Activated naive CD8-positive, alpha-beta T cell treated with anti-CD3 and anti-CD28 coated beads, Interleukin-2, amount 50 U/mL, for 16 hours (primary cell): Measurements from ENCODE around the gene RPL28.

Experiments
- DNase-seq: peaks from one replicate; pipeline ENCODE4 v3.0.0-alpha.2; 2020; ENCODE audit warnings: low read depth, low spot score

RPL28 gene

DNA sequence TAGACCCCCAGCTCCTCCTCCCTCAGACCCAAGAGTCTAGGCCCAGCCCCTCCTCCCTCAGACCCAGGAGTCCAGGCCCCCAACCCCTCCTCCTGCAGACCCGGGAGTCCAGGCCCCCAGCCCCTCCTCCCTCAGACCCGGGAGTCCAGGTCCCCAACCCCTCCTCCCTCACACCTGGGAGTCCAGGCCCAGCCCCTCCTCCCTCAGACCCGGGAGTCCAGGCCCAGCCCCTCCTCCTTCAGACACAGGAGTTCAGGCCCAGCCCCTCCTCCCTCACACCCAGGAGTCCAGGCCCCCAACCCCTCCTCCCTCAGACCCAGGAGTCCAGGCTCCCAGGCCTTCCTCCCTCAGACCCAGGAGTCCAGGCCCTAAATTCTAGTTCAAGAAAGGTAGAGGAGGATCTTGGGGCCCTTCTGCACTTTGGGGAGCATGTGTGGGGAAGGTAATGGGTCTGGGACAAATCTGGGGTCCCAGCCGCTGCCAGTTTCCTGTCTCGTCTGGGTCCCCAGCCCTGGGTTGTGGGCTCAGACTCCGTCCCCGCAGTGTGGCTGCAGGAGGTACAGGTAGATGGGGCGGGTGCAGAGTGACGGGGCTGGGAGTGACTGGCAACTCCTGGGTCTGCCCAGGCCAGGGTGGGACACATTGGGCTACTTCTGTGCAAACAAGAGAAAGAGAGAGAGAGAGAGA lies 12.3 kb upstream of the RPL28 start:
- DNase-seq = no peak

DNA sequence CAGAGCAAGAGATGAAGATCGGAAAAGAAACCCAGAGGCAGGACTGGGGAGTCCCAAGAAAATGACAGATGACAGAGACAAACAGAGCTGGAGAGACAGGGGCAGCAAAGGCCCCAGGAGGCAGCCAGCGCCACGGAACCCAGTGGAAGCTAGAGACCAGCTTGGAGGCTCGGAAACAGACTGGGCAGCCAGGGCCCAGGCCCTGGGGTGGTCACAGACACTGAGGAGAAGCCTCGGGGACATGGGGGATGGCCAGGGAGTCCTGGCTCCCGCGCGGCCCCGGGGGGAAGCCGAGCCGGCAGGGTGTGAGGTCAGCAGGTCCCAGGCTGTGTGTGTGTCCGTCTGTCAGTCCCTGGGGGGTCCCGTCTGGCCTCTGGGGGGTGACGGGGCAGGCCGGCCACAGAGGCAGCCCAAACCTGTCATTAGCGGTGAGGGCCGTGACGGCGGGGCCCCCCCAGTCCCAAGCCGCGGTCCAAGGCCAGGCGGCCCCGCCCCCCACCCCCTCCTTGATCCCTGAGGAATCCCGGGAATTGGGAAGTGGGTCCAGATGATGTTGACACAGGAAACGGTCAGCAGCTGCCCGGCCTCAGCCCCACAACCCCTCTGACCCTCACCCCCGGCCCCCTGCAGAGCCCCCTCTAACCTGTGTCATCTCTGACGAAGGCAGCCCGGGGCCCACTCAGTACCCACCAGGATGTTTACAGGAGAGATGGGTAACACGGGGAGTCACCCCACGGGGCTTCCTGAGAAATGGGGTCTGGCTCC lies 11.6 kb upstream of the RPL28 start:
- DNase-seq = no peak

DNA sequence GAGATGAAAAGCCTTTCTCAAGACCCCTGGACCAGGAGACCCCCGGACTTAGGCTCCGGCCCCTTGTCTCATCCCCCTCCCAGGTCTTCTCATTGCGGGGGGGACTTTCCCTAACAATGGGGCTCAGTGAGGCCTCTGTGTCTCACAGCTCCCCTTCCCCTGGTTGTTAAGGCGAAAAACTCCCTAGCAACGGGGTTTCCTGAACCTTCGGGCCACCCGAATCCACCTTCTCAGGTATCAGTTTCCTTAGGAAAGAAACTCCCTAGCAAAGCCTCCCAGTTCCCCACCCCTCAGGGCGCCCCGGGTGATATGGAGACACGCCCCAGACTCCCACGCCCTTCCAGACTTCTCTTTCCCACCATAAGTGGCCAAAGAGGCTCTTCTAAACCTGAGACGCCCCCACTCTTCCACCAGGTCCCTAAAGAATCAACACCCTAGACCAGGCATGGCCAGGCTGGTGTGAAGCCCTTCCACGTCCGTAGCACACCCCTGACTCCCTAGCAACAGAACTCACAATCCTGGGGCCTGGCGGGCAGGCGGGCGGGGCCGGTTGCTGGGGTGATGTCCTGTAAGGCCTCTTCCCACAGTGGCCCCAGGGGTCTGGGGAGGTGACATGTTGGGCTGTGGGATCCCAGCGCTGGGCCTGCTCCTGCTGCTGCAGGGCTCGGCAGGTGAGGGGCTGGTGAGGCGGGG lies 9.3 kb upstream of the RPL28 start, which contains the start of gene TMEM190:
TMEM190 (plus strand) TSS at position 586 of the 693 bp plus-strand sequence; CDS start at position 614, 28 bp downstream.
- DNase-seq = no peak

DNA sequence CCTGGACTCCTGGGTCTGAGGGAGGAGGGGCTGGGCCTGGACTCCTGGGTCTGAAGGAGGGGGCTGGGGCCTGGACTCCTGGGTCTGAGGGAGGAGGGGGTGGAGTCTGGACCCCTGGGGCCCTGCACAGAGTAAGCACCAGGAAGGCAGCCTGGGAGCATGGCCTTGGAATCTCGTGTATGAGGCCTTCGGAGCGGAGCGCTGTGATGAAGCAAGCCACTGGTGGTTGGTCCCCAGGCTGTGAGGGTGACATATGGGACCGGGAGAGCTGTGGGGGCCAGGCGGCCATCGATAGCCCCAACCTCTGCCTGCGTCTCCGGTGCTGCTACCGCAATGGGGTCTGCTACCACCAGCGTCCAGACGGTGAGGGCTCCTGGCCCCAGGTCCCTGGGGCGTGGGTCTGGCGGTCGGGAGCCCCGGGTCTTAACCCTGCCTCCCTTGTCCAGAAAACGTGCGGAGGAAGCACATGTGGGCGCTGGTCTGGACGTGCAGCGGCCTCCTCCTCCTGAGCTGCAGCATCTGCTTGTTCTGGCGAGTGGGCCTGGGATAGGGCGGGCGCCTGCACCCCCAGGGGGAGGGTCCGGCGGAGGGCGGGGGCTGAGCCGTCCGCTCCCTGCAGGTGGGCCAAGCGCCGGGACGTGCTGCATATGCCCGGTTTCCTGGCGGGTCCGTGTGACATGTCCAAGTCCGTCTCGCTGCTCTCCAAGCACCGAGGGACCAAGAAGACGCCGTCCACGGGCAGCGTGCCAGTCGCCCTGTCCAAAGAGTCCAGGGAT lies 8.2 kb upstream of the RPL28 start:
- no peak for DNase-seq

DNA sequence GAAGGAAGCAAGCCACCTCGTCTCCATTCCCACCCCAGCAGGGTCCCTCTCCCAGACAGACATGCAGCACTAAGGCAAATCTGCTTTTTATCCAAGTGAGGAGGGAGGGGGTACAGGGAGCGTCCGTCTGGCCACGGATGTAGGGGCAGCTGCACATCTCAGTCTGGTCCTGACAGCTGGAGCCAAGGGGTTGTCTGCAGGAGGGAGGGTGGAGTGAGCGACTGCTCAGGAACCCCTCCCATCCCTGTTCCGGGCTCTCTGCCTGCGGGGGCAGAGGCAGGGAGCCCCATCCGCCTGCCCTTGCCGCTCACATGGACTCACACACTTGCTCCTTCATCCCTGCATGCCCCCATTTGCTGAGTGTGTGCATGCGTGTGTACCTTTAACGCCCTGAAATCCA lies 6.6 kb upstream of the RPL28 start:
- no peak for DNase-seq

DNA sequence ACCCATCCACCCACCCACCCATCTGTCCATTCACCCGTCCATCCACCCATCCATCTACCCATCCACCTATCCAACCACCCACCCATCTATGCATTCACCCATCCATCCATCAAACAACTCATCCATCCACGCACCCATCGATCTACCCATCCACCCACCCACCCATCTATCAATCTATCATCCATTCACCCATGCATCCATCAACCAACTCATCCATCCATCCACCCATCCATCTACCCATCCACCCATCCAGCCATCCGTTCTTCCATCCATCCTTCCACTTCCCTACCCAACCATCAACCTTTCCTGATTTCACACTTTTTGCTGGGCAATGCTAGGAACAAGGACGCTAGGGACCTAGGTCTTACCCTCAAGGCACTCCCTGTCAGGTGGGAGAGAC lies 3.7 kb upstream of the RPL28 start:
- DNase-seq = no peak

DNA sequence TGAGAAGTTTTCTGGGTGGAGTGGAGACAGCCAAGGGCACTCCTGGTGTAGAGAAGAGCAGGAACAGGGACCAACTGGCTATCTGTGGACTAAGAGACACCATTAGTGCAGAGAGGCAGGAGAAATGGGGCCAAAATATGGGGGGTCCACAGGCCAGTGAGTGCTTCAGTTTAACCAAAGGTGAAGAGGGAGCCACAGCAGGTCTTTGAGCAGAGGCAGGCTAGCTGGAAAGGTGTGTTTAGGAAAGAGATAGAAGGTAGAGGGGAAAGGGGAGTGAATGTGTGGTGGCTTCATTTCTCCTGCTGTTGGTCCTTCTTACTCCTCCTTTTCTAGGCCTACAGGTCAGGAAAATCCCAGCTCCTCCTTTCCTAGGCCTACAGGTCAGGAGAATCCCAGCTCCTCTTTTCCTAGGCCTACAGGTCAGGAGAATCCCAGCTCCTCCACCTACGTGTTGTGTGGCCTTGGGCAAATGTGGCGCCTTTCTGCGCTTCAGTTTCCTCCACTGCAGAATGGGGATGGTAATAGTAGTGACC lies 3.1 kb upstream of the RPL28 start:
- DNase-seq = no peak

DNA sequence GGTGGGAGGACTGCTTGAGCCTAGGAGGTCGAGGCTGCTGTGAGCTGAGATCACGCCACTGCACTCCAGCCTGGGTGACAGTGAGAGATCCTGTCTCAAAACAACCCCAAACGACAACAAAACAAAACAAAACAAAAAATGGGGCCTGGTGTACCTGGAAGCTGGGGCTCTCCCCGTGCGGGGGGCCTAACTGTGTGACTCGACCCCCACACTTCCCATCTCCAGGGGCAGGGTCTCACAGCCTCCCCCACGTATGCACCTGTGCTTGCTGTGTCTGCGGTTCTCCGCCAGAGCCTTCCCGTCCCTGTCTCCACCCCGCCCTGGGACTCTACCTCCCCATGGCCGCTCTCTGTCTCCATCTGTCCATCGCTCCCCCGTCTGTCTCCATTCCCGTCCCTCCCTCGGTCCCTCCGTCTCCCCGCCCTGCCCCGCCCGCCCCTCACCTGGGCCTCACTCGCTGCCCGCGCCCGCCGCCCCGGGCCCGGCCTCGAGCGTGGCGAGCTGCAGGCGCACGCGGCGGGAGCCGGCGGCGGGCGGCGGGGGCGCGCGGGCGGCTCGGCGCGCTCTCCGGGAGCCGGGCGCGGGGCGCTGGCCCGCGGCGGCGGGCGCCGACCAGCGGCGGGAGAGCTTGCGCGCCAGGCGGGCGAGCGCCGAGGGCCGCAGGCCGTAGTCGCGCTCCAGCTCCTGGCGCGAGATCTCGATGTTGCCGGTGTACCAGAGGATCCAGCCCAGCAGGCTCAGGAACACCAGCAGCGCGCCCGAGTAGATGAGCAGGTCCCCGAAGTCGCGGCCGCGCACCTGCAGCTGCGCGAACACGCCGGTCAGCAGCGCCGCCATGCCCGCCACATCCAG lies 2.2 kb upstream of the RPL28 start:
- DNase-seq = no peak

DNA sequence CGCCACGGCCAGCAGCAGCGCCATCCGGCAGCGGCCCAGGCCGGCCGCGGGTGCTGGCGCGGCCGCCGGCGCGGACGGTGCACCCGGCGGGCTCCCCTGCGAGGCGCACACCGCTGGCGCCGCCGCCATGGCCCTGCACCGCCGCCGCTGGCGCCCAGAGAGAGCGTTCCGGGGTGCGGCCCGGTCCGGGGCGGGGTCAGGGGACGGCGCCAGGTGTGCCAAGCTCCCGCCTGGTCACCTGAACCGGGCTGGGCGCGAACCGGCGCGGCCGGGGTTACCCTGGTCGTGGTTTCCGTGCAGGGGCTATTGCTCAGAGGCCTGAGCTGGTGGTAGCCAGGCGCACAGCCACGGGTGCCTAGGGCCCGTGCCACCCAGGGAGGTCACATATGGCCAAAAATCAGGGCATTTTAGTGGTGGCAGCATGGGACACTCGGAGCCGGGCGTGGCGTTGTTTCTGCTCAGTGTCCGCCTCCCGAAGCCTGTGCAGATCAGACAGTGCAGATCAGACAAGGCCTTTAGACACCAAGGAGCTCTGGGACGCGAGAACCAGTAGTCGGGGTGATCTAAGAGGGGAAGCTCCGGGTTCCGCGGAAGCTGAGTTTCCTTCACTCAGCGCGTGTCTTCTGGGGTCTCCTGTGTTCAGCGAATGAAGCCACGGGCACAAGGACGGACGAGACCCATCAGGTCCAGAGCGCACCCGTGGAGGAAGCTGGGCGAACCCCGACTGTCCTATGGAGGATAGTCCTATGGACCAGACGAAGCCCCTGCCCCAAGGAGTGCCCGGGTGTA lies 1.4 kb upstream of the RPL28 start, which contains the start of gene TMEM238:
TMEM238 (minus strand) TSS at position 162 of the 789 bp plus-strand sequence; CDS start at position 129, 33 bp downstream.
- no peak for DNase-seq

DNA sequence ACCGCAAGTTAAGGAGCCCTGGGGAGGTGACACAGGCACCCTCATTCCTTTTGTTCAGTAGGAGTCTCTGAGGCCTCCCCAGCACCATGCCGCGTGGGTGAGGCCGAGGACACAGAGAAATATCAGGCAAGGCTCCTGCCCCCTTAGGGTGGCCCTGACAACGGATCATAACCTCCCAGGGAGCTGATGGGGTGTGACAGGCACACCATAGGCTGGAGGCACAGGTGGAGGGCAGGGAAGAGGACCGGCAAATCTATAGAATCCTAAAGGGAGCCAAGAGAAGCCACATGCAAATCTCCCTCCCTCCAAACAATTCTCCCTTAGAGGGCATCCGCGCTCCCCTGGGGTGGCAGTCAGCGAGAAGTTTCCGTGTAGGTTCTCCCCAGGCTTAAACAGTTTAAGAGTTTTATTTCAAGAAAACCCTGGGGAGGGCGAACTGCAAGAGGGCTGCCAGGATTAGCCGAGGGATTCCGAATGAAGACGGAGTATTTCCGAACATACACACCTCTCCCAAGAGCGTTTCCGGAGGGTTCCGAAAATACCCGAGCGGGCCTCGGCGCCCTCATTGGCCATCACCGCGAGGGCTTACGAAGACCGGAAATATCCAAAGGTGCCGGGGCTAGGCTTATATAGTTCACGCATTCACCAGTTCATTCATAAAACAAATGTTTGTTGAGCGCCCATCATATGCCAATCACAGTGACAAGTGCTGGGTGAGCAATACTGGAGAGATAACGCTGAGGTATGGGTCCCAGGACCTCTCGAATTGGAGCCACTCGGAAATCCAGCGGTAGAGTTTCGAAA lies 610 bp upstream of the RPL28 start:
- peak; percentile 89 for DNase-seq

DNA sequence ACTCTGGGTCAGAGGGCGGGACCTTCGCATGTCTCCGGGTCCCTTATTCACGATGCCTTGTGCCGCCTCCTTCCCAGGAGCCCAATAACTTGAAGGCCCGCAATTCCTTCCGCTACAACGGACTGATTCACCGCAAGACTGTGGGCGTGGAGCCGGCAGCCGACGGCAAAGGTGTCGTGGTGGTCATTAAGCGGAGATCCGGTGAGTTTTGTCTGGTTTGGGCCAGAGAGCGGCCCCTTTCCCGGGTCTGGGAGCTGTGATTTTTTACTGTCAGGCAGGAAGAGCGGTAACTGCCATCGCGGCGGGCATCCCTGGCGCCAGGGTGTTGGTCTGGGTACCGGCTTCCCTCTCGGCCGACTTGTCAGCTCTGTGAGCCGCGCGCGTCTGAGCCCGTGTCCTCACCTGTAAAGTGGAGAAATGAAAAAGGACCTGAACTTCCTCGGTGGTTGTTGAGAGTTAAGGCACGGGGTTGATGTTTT lies 800 bp downstream of the RPL28 start:
- DNase-seq = no peak

DNA sequence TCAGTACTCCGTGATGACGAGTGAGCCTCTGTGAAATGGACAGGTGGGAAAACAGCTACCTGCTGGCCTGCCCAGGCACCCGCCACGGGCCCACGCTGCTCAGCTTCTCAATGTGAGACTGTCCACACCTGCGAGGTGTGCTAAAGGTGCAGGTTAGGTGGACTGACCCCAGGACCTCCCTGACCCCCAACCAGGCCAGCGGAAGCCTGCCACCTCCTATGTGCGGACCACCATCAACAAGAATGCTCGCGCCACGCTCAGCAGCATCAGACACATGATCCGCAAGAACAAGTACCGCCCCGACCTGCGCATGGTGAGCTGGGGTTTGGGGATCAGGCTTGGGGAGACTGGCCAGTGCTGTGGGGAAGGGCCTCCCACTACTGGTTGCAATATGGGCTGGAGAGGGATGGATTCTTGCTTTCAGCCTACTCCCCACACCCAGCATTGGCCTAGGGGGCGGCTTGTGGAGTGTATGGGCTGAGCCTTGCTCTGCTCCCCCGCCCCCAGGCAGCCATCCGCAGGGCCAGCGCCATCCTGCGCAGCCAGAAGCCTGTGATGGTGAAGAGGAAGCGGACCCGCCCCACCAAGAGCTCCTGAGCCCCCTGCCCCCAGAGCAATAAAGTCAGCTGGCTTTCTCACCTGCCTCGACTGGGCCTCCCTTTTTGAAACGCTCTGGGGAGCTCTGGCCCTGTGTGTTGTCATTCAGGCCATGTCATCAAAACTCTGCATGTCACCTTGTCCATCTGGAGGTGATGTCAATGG lies 2.2 kb downstream of the RPL28 start:
- no peak for DNase-seq

DNA sequence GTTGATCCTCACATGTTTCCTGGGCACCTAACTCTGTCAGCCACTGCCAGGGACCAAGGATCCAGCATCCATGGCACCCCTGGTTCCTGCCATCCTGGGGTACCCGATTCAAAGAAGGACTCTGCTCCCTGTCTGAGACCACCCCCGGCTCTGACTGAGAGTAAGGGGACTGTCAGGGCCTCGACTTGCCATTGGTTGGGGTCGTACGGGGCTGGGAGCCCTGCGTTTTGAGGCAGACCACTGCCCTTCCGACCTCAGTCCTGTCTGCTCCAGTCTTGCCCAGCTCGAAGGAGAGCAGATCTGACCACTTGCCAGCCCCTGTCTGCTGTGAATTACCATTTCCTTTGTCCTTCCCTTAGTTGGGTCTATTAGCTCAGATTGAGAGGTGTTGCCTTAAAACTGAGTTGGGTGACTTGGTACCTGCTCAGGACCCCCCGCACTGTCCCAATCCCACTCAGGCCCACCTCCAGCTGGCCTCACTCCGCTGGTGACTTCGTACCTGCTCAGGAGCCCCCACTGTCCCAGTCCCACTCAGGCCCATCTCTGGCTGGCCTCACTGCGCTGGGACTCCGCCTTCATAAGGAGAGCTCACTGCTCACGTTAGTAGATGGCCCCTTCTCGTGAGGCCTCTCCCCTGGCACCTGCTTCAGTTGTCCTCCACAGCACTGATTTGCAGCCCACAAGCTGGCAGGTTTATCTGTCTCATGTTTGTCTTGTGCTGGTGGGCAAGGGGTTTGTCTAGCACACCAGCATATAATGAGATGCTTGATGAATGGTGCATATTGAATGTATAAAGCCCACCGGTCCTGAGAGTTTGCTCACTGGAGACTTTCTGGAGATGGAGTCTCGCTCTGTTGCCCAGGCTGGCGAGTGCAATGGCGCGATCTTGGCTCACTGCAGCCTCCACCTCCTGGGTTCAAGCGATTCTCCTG lies 3.9 kb downstream of the RPL28 start:
- no peak for DNase-seq

DNA sequence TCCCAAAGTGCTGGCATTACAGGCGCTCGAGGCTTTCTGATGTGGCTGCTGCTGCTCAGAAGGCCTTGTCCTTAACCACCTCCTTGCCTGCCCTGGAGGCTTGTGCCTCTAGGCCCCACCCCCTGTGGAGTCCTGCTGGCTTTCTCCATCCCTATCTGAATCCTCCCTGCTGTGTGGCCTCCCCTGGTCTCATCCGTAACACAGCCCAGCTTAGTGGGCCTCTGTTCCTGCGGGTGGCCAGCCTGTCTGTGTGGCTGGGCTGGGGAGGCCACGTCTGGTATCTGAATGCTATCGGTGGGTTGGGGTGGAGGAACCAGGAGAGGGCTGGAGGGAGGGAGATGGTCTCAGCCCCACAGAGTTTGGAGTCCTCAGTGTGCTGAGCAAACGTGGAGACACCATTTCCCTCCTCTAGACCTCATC lies 4.7 kb downstream of the RPL28 start:
- no peak for DNase-seq

DNA sequence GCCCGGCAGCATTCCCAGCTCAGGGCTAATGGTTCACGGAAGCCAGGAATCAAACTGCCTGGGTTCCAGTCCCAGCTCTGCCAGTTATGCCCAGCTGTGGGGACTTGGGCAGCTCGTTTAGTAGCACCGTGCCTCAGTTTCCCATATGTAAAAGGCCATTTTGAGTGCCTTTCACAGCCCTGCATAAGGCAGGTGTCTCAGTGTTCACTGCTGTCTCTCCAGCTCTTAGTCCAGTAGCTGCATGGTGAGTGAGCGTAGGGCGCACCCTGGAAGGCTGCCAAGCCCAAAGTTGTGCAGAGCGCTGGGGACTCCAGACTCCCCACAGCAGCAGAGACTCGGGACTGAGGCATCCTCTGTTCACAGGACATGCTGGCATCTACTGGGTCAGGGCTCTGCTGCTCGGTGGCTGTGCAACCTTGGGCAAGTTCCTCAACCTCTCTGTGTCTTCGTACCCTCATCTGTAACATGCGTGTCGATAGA lies 5.5 kb downstream of the RPL28 start:
- no peak for DNase-seq
